HepG2 (cell line): ENCODE results near the gene CYP27A1. TPM values are rescaled to one million over a fixed set of nuclear protein-coding genes. Genes with fewer than 3 reads are reported as not detected.

Experiments used
- ARHGAP35 ChIP-seq: sonication (generic); formaldehyde crosslinking; IDR thresholded peaks from 2 replicates; pipeline ENCODE4 v1.9.0; 2022; ENCODE audit warnings: mild to moderate bottlenecking, inconsistent platforms, moderate library complexity, missing genetic modification reagents, borderline replicate concordance
- ARNTL ChIP-seq: sonication (generic); formaldehyde crosslinking; IDR thresholded peaks from 2 replicates; pipeline ENCODE4 v1.4.0; 2020; ENCODE audit warnings: mild to moderate bottlenecking, missing genetic modification reagents
- ATF1 ChIP-seq: IDR thresholded peaks from 2 replicates; pipeline ENCODE4 v1.6.1; 2016; ENCODE audit warnings: mild to moderate bottlenecking, control low read depth
- CERS6 ChIP-seq: sonication (generic); formaldehyde crosslinking; IDR thresholded peaks from 2 replicates; pipeline ENCODE4 v1.5.0; 2020; ENCODE audit warnings: missing genetic modification reagents
- EZH2 ChIP-seq: conservative IDR thresholded peaks from 2 replicates; pipeline ENCODE4 v1.6.1; 2012; ENCODE audit warnings: mild to moderate bottlenecking, low read depth, low read length, moderate library complexity
- GABPB1 ChIP-seq: IDR thresholded peaks from 2 replicates; pipeline ENCODE4 v1.6.1; 2016; ENCODE audit warnings: mild to moderate bottlenecking, missing genetic modification reagents, moderate library complexity, missing compliant biosample characterization
- GATA4 ChIP-seq: sonication (generic); IDR thresholded peaks from 2 replicates; pipeline ENCODE4 v1.6.1; 2016; ENCODE audit warnings: antibody characterized with exemption, low read depth, borderline replicate concordance
- HBP1 ChIP-seq: IDR thresholded peaks from 2 replicates; pipeline ENCODE4 v1.6.1; 2016; ENCODE audit warnings: low read depth, control low read depth
- HES4 ChIP-seq: sonication (generic); formaldehyde crosslinking; IDR thresholded peaks from 2 replicates; pipeline ENCODE4 v1.9.0; 2021; ENCODE audit warnings: mild to moderate bottlenecking, missing genetic modification reagents, borderline replicate concordance
- HNRNPL ChIP-seq: fragments of 200-400 bp; formaldehyde crosslinking; IDR thresholded peaks from 2 replicates; pipeline ENCODE4 v1.6.1; 2017; ENCODE audit warnings: mild to moderate bottlenecking, low read depth, low read length
- HOXA5 ChIP-seq: sonication (generic); formaldehyde crosslinking; IDR thresholded peaks from 2 replicates; pipeline ENCODE4 v1.4.0; 2020; ENCODE audit warnings: missing genetic modification reagents
- KDM5B ChIP-seq: sonication (generic); formaldehyde crosslinking; IDR thresholded peaks from 2 replicates; pipeline ENCODE4 v1.4.0; 2020; ENCODE audit warnings: missing genetic modification reagents, mild to moderate bottlenecking, borderline replicate concordance
- MXD3 ChIP-seq: IDR thresholded peaks from 2 replicates; pipeline ENCODE4 v1.6.1; 2016; ENCODE audit warnings: mild to moderate bottlenecking, missing biosample characterization, missing genetic modification reagents
- MYPOP ChIP-seq: sonication (generic); formaldehyde crosslinking; IDR thresholded peaks from 2 replicates; pipeline ENCODE4 v1.8.1; 2023; ENCODE audit warnings: mild to moderate bottlenecking, moderate library complexity, missing genetic modification reagents
- POLR2G ChIP-seq: fragments of 200-400 bp; formaldehyde crosslinking; IDR thresholded peaks from 2 replicates; pipeline ENCODE4 v1.6.1; 2018; ENCODE audit warnings: mild to moderate bottlenecking, low read depth, low read length, moderate library complexity
- SATB2 ChIP-seq: sonication (generic); formaldehyde crosslinking; IDR thresholded peaks from 2 replicates; pipeline ENCODE4 v1.5.0; 2020; ENCODE audit warnings: missing genetic modification reagents
- STAT5B ChIP-seq: sonication (generic); formaldehyde crosslinking; IDR thresholded peaks from 2 replicates; pipeline ENCODE4 v1.4.0; 2020; ENCODE audit warnings: missing genetic modification reagents
- TBL1XR1 ChIP-seq: fragments of 150-350 bp; IDR thresholded peaks from 2 replicates; pipeline ENCODE4 v1.6.1; 2014; ENCODE audit warnings: borderline replicate concordance, low read length; ENCODE audit not compliant: partially characterized antibody
- ZBTB34 ChIP-seq: sonication (generic); formaldehyde crosslinking; IDR thresholded peaks from 2 replicates; pipeline ENCODE4 v1.8.0; 2022; ENCODE audit warnings: mild to moderate bottlenecking, missing genetic modification reagents
- ZBTB7A ChIP-seq: sonication (generic); formaldehyde crosslinking; IDR thresholded peaks from 2 replicates; pipeline ENCODE4 v1.8.0; 2022; ENCODE audit warnings: mild to moderate bottlenecking, missing genetic modification reagents
- ZFY ChIP-seq: sonication (generic); formaldehyde crosslinking; IDR thresholded peaks from 2 replicates; pipeline ENCODE4 v1.4.0; 2020; ENCODE audit warnings: missing genetic modification reagents
- ZNF331 ChIP-seq: sonication (generic); formaldehyde crosslinking; IDR thresholded peaks from 2 replicates; pipeline ENCODE4 v1.4.0; 2020; ENCODE audit warnings: missing genetic modification reagents
- ZSCAN29 ChIP-seq: sonication (generic); formaldehyde crosslinking; conservative IDR thresholded peaks from 2 replicates; pipeline ENCODE4 v1.4.0; 2020; ENCODE audit warnings: mild to moderate bottlenecking, missing genetic modification reagents
- polyA plus RNA-seq, 8 experiments: library from polyadenylated mRNA; depleted of rRNA in 3 of 8; stranded (reverse) in 7 of 8; unstranded in 1 of 8; fragments of >200 nt; fragmentation: Illumina TruSeq in 4 of 8; extraction: Trizol in 4 of 8; gene quantifications; 2 replicates each; pipeline versions ENCODE4 v1.2.1 to v1.2.3, GENCODE V29; 2011 to 2016; ENCODE audit warnings: low read depth in 4 of 8, missing spikeins in 1 of 8, mixed read lengths in 1 of 8; ENCODE audit not compliant: insufficient read depth in 1 of 8
- total RNA-seq, 5 experiments: library from RNA; depleted of rRNA; stranded (reverse); fragments of >200 nt; fragmentation: Illumina TruSeq; extraction: Trizol; gene quantifications; 2 replicates each; pipeline ENCODE4 v1.2.3, GENCODE V29; 2016; ENCODE audit warnings: low read depth in 1 of 5

The CYP27A1 gene
- total and polyA plus RNA-seq, 2 of the 13 experiments (the other 11 are each of a cell fraction or from before 2014, with no cell fraction given) = 157 to 266 TPM

GRCh38 chr2:218733171-218734021, 48.6 kb upstream of the CYP27A1 start (continued):
- TF ChIP-seq MXD3 (CRISPR knock-in tag) (no peak), ZBTB7A (CRISPR knock-in tag) (no peak), ATF1 (CRISPR knock-in tag) (no peak), SATB2 (CRISPR knock-in tag) (no peak), GATA4 (no peak), HBP1 (CRISPR knock-in tag) (peak; percentile 97), TBL1XR1 (peak; percentile 41), ZBTB34 (no peak; the same call in 1 of the 2 replicates), ARNTL (CRISPR knock-in tag) (peak; percentile 74), ZSCAN29 (0 out of 2 replicates have a peak, but pooled peaks have one; percentile 54), HES4 (no peak), HNRNPL (no peak), HOXA5 (CRISPR knock-in tag) (peak; percentile 70; the same call in 1 of the 2 replicates), KDM5B (CRISPR knock-in tag) (0 out of 2 replicates have a peak, but pooled peaks have one; percentile 39), ZFY (CRISPR knock-in tag) (0 out of 2 replicates have a peak, but pooled peaks have one; percentile 22), STAT5B (CRISPR knock-in tag) (no peak), GABPB1 (CRISPR knock-in tag) (peak; percentile 79), ZNF331 (CRISPR knock-in tag) (peak; percentile 97), CERS6 (CRISPR knock-in tag) (no peak), POLR2G (no peak), MYPOP (CRISPR knock-in tag) (peak; percentile 84; the same call in 1 of the 2 replicates), EZH2 (no peak), ARHGAP35 (CRISPR knock-in tag) (no peak)
